Suprapubic skin (tissue), 4 donors: ENCODE measurements around the gene CHD1L. TPM values are rescaled to one million over a fixed set of nuclear protein-coding genes. Genes with fewer than 3 reads are reported as not detected.
"Not testable (repeated sequence)": the region's sequence is repeated elsewhere in the genome, so short reads cannot be mapped to it uniquely, and the experiment has no call there.

Source experiments
- DNase-seq, 2 donors: peaks; one replicate each; pipeline ENCODE4 v3.0.0-alpha.2; 2019; ENCODE audit warnings: low spot score in 2 of 2
- H3K27ac ChIP-seq: fragments of 200-600 bp; sonication (generic); one replicate; pipeline ENCODE4 v1.5.1; 2019
- H3K27me3 ChIP-seq: fragments of 200-600 bp; sonication (generic); one replicate; pipeline ENCODE4 v1.5.1; 2019
- H3K36me3 ChIP-seq: fragments of 200-600 bp; sonication (generic); one replicate; pipeline ENCODE4 v1.5.1; 2019
- H3K4me1 ChIP-seq: fragments of 200-600 bp; sonication (generic); one replicate; pipeline ENCODE4 v1.5.1; 2019
- H3K4me3 ChIP-seq: fragments of 200-600 bp; sonication (generic); one replicate; pipeline ENCODE4 v1.5.1; 2019; ENCODE audit warnings: mild to moderate bottlenecking
- H3K9me3 ChIP-seq: fragments of 200-600 bp; sonication (generic); one replicate; pipeline ENCODE4 v1.5.1; 2019
- EP300 ChIP-seq: sonication (generic); formaldehyde crosslinking; IDR thresholded peaks from one replicate; pipeline ENCODE4 v1.6.1; 2017; ENCODE audit warnings: antibody characterized with exemption
- POLR2A ChIP-seq, 2 donors: fragments of 450-650 bp; IDR thresholded peaks; one replicate each; pipeline ENCODE4 v1.6.1; 2017; ENCODE audit warnings: antibody characterized with exemption in 2 of 2, mild to moderate bottlenecking in 2 of 2, moderate library complexity in 2 of 2
- POLR2AphosphoS5 ChIP-seq, 3 donors: sonication (generic); formaldehyde crosslinking; IDR thresholded peaks; one replicate each; pipeline ENCODE4 v1.6.1; 2017; ENCODE audit warnings: antibody characterized with exemption in 3 of 3
- WGBS: methylation state at CpG from one replicate; pipeline ENCODE4 v1.1.5; 2018; 5-methylcytosine and 5-hydroxymethylcytosine counted together
- total RNA-seq, 4 donors: library from RNA; depleted of rRNA; stranded (reverse); fragments of >200 nt; gene quantifications; one replicate each; pipeline ENCODE4 v1.1.0, GENCODE V29; 2016
- TF ChIP-seq, protein P1 (sequence below), 2 donors: fragments of 200-600 bp in 1 of 2; fragments of 450-650 bp in 1 of 2; sonication (generic) in 1 of 2; IDR thresholded peaks; one replicate each; pipeline ENCODE4 v1.5.1; 2016 to 2019; ENCODE audit warnings: antibody characterized with exemption in 2 of 2, mild to moderate bottlenecking in 1 of 2, moderate library complexity in 1 of 2

The CHD1L gene
- total RNA-seq: 10 to 100 TPM; 17.6 to 20.9 (median 18.4) TPM

DNA sequence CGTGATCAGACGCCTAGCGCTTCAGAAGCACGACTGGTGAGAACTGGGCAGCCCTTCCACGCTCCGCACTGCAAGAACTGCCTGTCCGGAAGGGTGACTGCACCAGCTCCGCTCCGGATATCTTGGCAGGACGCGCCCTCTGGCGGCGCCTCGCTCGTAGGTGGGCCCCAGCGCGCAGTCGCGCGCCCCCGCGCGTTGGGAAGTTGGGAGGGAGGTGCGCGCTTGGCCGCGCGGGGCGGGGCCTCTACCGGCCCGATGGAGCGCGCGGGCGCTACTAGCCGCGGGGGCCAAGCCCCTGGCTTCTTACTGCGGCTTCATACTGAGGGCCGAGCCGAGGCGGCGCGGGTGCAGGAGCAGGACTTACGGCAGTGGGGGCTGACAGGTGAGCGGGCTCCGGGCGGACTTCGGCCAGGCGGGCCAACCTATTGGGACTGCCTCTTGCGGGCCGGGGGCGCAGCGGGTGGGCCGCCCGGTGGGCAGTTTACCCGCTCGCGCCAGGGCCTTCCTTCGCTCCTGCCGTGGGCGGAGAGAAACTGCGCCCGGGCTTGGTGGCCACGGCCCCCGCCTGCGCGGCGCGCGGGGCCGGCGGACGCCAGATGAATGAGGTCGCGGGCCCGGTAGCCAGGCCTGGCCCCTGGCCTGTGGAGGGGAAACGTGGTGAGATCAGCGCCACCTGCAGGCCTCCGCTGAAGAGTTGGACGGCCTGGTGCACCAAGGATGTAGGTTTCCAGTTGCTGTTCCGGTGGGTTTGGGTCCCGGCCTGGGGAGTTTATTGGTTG lies at the start of gene CHD1L:
TSS of gene CHD1L (plus strand) at position 236 of the 779 bp plus-strand sequence. CDS start at position 256, 20 bp downstream.
- 0% methylated on average over 25 of the region's 82 CpGs for WGBS
- peak within 1 kb of the TSS; percentile 97 for H3K4me3 ChIP-seq
- H3K36me3 ChIP-seq: no peaks in the 10 kb centered on the region
- peak; percentile 95 to 96 for DNase-seq
- peaks cover 26% of the 10 kb centered on the region for H3K4me1 ChIP-seq
- peak in 1 of 2 donors; percentile 15 for TF ChIP-seq POLR2A (IDR thresholded peaks at IDR 0.05)
- TF ChIP-seq, protein P1, sequence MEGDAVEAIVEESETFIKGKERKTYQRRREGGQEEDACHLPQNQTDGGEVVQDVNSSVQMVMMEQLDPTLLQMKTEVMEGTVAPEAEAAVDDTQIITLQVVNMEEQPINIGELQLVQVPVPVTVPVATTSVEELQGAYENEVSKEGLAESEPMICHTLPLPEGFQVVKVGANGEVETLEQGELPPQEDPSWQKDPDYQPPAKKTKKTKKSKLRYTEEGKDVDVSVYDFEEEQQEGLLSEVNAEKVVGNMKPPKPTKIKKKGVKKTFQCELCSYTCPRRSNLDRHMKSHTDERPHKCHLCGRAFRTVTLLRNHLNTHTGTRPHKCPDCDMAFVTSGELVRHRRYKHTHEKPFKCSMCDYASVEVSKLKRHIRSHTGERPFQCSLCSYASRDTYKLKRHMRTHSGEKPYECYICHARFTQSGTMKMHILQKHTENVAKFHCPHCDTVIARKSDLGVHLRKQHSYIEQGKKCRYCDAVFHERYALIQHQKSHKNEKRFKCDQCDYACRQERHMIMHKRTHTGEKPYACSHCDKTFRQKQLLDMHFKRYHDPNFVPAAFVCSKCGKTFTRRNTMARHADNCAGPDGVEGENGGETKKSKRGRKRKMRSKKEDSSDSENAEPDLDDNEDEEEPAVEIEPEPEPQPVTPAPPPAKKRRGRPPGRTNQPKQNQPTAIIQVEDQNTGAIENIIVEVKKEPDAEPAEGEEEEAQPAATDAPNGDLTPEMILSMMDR (IDR thresholded peaks at IDR 0.05): peak; percentile 72 to 81
- no peak for TF ChIP-seq EP300
- TF ChIP-seq POLR2AphosphoS5 (IDR thresholded peaks at IDR 0.05): peak in 2 of 3 donors; percentile 49 to 93
- no peaks in the 10 kb centered on the region for H3K27me3 ChIP-seq
- H3K27ac ChIP-seq: peak within 1 kb of the TSS; percentile 95
- no peaks in the 10 kb centered on the region for H3K9me3 ChIP-seq

DNA sequence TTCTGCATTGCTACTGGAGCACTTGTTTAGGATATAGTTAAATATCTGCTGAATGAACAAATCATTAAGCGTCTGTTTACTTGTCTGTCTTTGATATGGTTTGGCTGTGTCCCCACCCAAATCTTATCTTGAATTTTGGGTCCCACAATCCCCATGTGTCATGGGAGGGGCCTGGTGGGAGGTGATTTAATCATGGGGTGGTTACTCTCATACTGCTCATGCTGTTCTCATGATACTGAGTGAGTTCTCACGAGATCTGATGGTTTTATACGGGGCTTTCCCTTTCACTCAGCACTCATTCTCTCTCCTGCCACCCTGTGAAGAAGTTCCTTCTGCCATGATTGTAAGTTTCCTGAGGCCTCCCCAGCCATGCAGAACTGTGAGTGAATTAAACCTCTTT lies 45.2 kb upstream of the CHD1L start:
- DNase-seq, H3K27me3 ChIP-seq, H3K9me3 ChIP-seq, H3K4me3 ChIP-seq, H3K27ac ChIP-seq, H3K36me3 ChIP-seq, H3K4me1 ChIP-seq: not testable (repeated sequence)
- 91% methylated on average over 3 of the region's 3 CpGs for WGBS

DNA sequence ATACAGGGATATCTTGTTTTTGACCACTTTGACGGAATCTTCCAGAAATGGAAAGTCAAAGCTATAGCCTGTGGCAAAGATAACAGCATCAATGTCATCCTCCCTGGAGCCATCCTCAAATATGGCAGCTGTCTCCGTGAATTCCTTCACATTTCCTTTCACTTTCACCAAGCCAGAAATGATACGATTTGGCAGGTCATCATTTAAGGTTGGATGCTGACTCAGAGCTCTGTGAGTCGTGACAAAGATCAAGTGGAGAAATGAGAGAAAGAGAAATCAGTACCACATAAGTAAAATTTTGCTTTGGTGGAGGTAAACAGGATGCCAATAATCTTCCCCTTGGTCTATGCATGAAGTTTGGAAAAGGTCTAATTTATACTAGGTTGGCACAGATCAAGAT lies 41.2 kb upstream of the CHD1L start:
- Histone ChIP-seq H3K27me3 (no peaks in the 10 kb centered on the region), H3K27ac (no peak overlapping the region), H3K36me3 (no peaks in the 10 kb centered on the region), H3K4me3 (no peak overlapping the region), H3K4me1 (no peaks in the 10 kb centered on the region), H3K9me3 (no peaks in the 10 kb centered on the region)
- TF ChIP-seq, protein P1 (IDR thresholded peaks at IDR 0.05): no peak
- no peak for TF ChIP-seq POLR2A (IDR thresholded peaks at IDR 0.05)
- DNase-seq: no peak
- WGBS: 66% methylated on average over 4 of the region's 4 CpGs

DNA sequence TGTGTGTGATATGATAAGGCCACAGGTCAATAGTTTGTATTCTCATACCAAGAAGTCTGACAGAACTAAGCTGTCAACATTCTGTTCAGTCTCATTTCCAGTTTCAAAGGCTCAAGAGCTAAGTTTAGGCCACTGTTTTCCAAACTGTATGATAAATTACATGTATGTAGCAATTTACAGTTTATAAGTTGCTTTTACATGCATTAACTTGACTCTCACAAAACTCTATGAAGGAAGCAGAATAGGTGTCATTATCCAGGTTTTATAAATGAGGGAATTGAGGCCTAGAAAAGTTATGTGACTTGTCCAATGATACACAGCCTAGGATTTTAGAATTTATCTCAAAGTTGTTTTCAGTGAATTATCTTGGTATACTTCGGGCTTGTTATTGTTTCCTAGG lies 40.7 kb upstream of the CHD1L start:
- TF ChIP-seq, protein P1 (IDR thresholded peaks at IDR 0.05): no peak
- no peak for TF ChIP-seq POLR2A (IDR thresholded peaks at IDR 0.05)
- no peak for TF ChIP-seq POLR2AphosphoS5 (IDR thresholded peaks at IDR 0.05)
- TF ChIP-seq EP300: no peak
- no peak overlapping the region for H3K27ac ChIP-seq
- H3K27me3 ChIP-seq: no peaks in the 10 kb centered on the region

DNA sequence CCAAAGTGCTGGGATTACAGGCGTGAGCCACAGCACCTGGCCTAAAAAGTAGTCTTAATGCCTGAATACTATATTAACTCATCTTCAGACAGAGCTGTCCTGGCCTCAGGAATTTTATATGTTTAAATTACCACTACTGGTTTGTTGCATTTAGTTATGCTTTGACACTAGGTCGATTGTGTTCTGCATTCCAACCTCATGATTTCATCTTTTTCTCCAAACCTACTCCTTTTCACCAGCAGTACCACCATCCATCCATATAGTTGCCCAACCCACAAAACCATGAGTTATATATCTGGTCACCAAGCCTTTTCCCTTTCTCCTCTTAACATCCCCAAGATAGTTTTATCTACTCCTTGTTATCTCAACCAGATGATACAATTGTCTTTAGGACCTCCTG lies 39.9 kb upstream of the CHD1L start:
- TF ChIP-seq POLR2AphosphoS5 (IDR thresholded peaks at IDR 0.05) (no peak), EP300 (no peak), POLR2A (IDR thresholded peaks at IDR 0.05) (no peak)
- TF ChIP-seq, protein P1 (IDR thresholded peaks at IDR 0.05): no peak
- no peak overlapping the region for H3K27ac ChIP-seq
- no peaks in the 10 kb centered on the region for H3K27me3 ChIP-seq
- no peak overlapping the region for H3K4me3 ChIP-seq
- H3K4me1 ChIP-seq: no peaks in the 10 kb centered on the region
- no peaks in the 10 kb centered on the region for H3K36me3 ChIP-seq
- 72% methylated on average over 2 of the region's 2 CpGs for WGBS
- H3K9me3 ChIP-seq: no peaks in the 10 kb centered on the region
- no peak for DNase-seq

More for the DNA sequence above, 40.7 kb upstream of the CHD1L start:
- Histone ChIP-seq H3K4me1 (no peaks in the 10 kb centered on the region), H3K36me3 (no peaks in the 10 kb centered on the region), H3K9me3 (no peaks in the 10 kb centered on the region), H3K4me3 (no peak overlapping the region)
- WGBS: 100% methylated on average over 1 of the region's 1 CpG
- DNase-seq: no peak
